Activated CD8-positive, alpha-beta memory T cell treated with anti-CD3 and anti-CD28 coated beads, Interleukin-2, amount 50 U/mL, for 24 hours (primary cell): ENCODE measurements around the gene DHRSX.
"Not testable (repeated sequence)": the region's sequence is repeated elsewhere in the genome, so short reads cannot be mapped to it uniquely, and the experiment has no call there.

Source experiments
- DNase-seq: peaks from one replicate; pipeline ENCODE4 v3.0.0-alpha.2; 2020; ENCODE audit errors: extremely low read depth

Gene DHRSX

GRCh38 chrX:2456091-2456490 is 44.7 kb downstream of the DHRSX start:
- not testable (repeated sequence) for DNase-seq

GRCh38 chrX:2454620-2455019 is 46.2 kb downstream of the DHRSX start:
- DNase-seq, result not testable (repeated sequence)

GRCh38 chrX:2452799-2453198 is 48.0 kb downstream of the DHRSX start:
- DNase-seq, result no peak

GRCh38 chrX:2452317-2452784 is 48.4 kb downstream of the DHRSX start:
- no peak for DNase-seq

GRCh38 chrX:2451501-2452316 is 49.1 kb downstream of the DHRSX start:
- DNase-seq, result no peak

- no peak for DNase-seq
These were observed 50.1 kb downstream of the DHRSX start for GRCh38 chrX:2450681-2451080.

GRCh38 chrX:2449135-2449886 is 51.5 kb downstream of the DHRSX start:
- DNase-seq, result no peak

- no peak for DNase-seq
These were observed 53.3 kb downstream of the DHRSX start for GRCh38 chrX:2447484-2447883.

- DNase-seq, result no peak
These were observed 54.0 kb downstream of the DHRSX start for GRCh38 chrX:2446815-2447214.

GRCh38 chrX:2445662-2446623 is 54.8 kb downstream of the DHRSX start:
- DNase-seq, result no peak

GRCh38 chrX:2442694-2443093 is 58.1 kb downstream of the DHRSX start:
- no peak for DNase-seq

- no peak for DNase-seq
These were observed 59.3 kb downstream of the DHRSX start for GRCh38 chrX:2441466-2441865.

- DNase-seq, result no peak
These were observed 61.2 kb downstream of the DHRSX start for GRCh38 chrX:2439613-2440012.

GRCh38 chrX:2435465-2435864 is 65.3 kb downstream of the DHRSX start:
- no peak for DNase-seq

GRCh38 chrX:2434270-2435163 is 66.3 kb downstream of the DHRSX start:
- no peak for DNase-seq

GRCh38 chrX:2432298-2432863 is 68.4 kb downstream of the DHRSX start:
- DNase-seq, result no peak

- DNase-seq, result no peak
These were observed 70.4 kb downstream of the DHRSX start for GRCh38 chrX:2430265-2430825.

GRCh38 chrX:2427737-2428136 is 73.0 kb downstream of the DHRSX start:
- no peak for DNase-seq

- no peak for DNase-seq
These were observed 73.6 kb downstream of the DHRSX start for GRCh38 chrX:2427147-2427546.

GRCh38 chrX:2426289-2426882 is 74.4 kb downstream of the DHRSX start:
- DNase-seq, result no peak
